Neutrophil (primary cell): ENCODE results near the gene DHX8.

ENCODE experiments used
- H3K27ac ChIP-seq: fragments of 200-600 bp; sonication (generic); 2 replicates; pipeline ENCODE4 v1.5.1; 2016; ENCODE audit warnings: mild to moderate bottlenecking, moderate library complexity
- H3K27me3 ChIP-seq: fragments of 200-600 bp; sonication (generic); 2 replicates; pipeline ENCODE4 v1.6.0; 2016; ENCODE audit warnings: mild to moderate bottlenecking
- H3K36me3 ChIP-seq: fragments of 200-600 bp; sonication (generic); 2 replicates; pipeline ENCODE4 v1.5.1; 2017
- H3K4me1 ChIP-seq, 2 experiments: fragments of 200-600 bp in 1 of 2; sonication (generic) in 1 of 2; 1 replicate in 1 of 2; 2 replicates in 1 of 2; pipeline versions ENCODE4 v1.5.1 to v1.6.1; 2013 to 2016; ENCODE audit warnings: low read depth in 1 of 2, low read length in 1 of 2, mild to moderate bottlenecking in 1 of 2, moderate library complexity in 1 of 2; ENCODE audit not compliant: control insufficient read depth in 1 of 2, insufficient read depth in 1 of 2
- H3K4me3 ChIP-seq, 2 experiments: fragments of 200-600 bp in 1 of 2; sonication (generic) in 1 of 2; 1 replicate in 1 of 2; 2 replicates in 1 of 2; pipeline ENCODE4 v1.5.1; 2013 to 2016; ENCODE audit warnings: low read depth in 1 of 2, low read length in 1 of 2, mild to moderate bottlenecking in 1 of 2, moderate library complexity in 1 of 2
- H3K9me3 ChIP-seq: fragments of 200-600 bp; sonication (generic); 2 replicates; pipeline ENCODE4 v1.5.1; 2016
- CTCF ChIP-seq: fragments of 200-600 bp; sonication (generic); IDR thresholded peaks from 2 replicates; pipeline ENCODE4 v1.5.1; 2016; ENCODE audit warnings: antibody characterized with exemption

Gene DHX8

GRCh38 chr17:43528988-43529814 lies 45.4 kb downstream of the DHX8 start:
- H3K9me3 ChIP-seq = no peaks in the 10 kb centered on the region
- no peaks in the 10 kb centered on the region for H3K27me3 ChIP-seq
- H3K4me1 ChIP-seq = no peaks in the 10 kb centered on the region
- H3K36me3 ChIP-seq = peaks cover 57% of the 10 kb centered on the region
- no peak overlapping the region for H3K4me3 ChIP-seq
- TF ChIP-seq CTCF = no peak
- no peak overlapping the region for H3K27ac ChIP-seq

- Histone ChIP-seq H3K27me3 (no peaks in the 10 kb centered on the region), H3K4me1 (no peaks in the 10 kb centered on the region), H3K27ac (no peak overlapping the region), H3K9me3 (no peaks in the 10 kb centered on the region), H3K36me3 (peaks cover 50% of the 10 kb centered on the region), H3K4me3 (no peak overlapping the region)
- no peak for TF ChIP-seq CTCF
These were observed 46.1 kb downstream of the DHX8 start for GRCh38 chr17:43529947-43530287.

GRCh38 chr17:43530288-43531081 lies 46.7 kb downstream of the DHX8 start:
- H3K4me3 ChIP-seq = no peak overlapping the region
- no peak overlapping the region for H3K27ac ChIP-seq
- peaks cover 45% of the 10 kb centered on the region for H3K36me3 ChIP-seq
- no peaks in the 10 kb centered on the region for H3K9me3 ChIP-seq
- no peaks in the 10 kb centered on the region for H3K27me3 ChIP-seq
- TF ChIP-seq CTCF = no peak
- no peaks in the 10 kb centered on the region for H3K4me1 ChIP-seq

GRCh38 chr17:43531082-43531378 lies 47.3 kb downstream of the DHX8 start:
- H3K4me1 ChIP-seq = no peaks in the 10 kb centered on the region
- no peak for TF ChIP-seq CTCF
- H3K27ac ChIP-seq = no peak overlapping the region
- H3K36me3 ChIP-seq = peaks cover 39% of the 10 kb centered on the region
- no peak overlapping the region for H3K4me3 ChIP-seq
- no peaks in the 10 kb centered on the region for H3K9me3 ChIP-seq
- H3K27me3 ChIP-seq = no peaks in the 10 kb centered on the region

GRCh38 chr17:43531955-43532354 lies 48.2 kb downstream of the DHX8 start:
- Histone ChIP-seq H3K36me3 (peaks cover 30% of the 10 kb centered on the region), H3K4me1 (no peaks in the 10 kb centered on the region)
- no peak for TF ChIP-seq CTCF

More at GRCh38 chr17:43531955-43532354, 48.2 kb downstream of the DHX8 start:
- no peak overlapping the region for H3K27ac ChIP-seq
- no peaks in the 10 kb centered on the region for H3K9me3 ChIP-seq
- no peak overlapping the region for H3K4me3 ChIP-seq
- no peaks in the 10 kb centered on the region for H3K27me3 ChIP-seq
